HG02798 (cell line): ENCODE data around the gene MYO10.

Source experiments
- ATAC-seq: cut with Tn5 transposase; IDR thresholded peaks from one replicate; pipeline ENCODE4 v1.9.1; 2021; ENCODE audit warnings: mild to moderate bottlenecking; ENCODE audit not compliant: unreplicated experiment, poor library complexity

Gene MYO10

DNA sequence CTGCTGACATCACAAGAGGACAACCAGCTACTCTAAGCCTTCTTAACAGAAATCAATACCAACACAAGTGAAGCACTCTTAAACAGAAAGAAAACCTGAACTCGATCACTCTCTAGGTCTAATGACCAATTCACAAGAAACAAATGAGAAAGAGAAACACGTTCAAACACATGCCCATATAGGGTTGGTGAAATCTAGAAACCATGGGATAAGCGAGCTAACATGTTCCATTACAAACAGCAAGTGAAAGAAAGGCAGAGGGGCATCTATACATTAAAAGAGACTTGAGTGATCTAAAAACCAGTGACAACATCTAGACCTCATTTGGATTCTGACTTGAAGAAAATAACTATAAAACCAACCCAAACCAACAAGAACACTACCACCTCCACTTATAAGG, 244.4 kb downstream of the MYO10 start:
- no peak for ATAC-seq

DNA sequence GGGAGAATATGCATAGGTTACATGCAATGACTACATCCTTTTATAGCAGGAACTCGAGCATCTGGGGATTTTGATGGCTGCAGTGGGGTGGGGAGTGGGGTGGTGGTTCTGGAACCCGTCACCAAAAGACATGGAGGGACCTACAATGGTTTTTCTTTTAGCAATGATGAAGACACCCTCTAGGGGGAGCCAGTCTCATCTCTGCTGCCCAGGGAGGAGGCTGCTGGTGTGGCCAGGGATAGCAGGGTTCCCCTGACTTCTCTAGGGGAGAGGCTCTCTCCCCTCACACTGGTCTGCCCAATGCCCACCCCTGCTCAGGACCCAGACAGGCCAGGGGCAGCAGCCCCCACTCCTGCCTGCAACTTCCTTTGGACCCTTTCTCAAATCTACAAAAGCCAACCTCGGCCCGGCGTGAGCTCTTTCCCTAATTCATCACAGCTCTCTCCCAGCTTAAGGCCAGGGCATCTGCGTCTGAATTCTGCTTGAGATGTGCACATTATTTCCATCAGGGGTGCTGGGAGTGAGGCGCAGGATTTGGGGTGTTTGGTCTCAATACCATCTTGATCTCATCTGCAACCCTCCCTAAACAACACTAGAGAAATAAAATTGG, 245.7 kb downstream of the MYO10 start:
- ATAC-seq: peak; percentile 83

DNA sequence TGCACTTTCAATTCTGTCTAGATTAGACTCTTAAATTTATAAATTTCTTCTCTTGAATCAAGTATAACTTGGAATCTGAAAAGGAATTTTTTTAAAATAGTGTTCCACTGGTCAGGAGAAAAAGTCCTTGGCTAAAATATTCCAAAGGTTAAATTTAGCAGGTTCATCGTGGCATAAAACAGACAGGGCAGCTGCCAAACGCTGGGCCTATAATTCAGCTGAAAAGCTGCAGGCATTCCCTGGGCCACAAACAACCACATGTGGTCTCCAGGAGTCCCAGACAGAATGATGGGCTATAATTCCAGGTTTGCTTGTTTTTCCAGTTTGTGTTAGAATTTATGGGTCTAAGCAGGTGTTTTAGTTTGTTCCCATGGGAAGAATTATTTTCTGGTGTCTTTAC, 248.2 kb downstream of the MYO10 start:
- ATAC-seq: no peak

DNA sequence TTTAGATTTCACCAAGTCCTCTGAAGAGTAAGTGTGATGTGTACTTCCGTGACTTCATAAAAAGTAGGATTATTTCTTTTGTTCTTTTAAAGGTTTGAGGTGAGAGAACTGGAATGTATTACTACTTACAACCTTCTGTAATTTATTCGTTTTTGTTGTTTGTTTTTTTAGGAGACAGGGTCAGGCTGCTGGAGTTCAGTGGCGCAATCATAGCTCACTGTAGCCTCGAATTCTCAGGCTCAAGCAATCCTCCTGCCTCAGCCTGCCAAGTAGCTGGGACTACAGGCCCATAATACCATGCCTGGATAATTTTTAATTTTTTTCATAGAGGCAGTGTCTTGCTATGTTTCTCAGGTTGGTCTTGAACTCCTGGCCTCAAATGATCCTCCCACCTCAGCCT, 251.0 kb downstream of the MYO10 start:
- no peak for ATAC-seq

DNA sequence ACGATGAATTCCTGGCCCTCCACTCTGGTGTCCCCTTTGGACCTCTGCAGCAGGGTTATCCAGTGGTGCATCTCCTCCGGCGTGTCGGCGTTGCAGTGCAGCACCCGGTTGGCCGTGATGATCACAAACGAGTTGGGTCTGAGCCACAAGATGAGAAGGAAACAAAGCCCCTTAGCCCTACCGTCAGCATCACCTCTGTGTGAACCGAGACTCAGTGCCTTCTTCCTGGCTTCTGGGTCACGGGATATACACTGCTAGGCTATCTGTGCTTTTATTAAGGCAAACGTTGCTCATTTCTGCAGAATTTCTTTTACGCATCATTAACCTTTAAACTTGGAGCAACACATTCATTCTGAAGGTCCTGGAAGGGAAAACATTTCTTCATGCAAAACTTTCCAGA, 254.2 kb downstream of the MYO10 start:
- ATAC-seq: no peak

DNA sequence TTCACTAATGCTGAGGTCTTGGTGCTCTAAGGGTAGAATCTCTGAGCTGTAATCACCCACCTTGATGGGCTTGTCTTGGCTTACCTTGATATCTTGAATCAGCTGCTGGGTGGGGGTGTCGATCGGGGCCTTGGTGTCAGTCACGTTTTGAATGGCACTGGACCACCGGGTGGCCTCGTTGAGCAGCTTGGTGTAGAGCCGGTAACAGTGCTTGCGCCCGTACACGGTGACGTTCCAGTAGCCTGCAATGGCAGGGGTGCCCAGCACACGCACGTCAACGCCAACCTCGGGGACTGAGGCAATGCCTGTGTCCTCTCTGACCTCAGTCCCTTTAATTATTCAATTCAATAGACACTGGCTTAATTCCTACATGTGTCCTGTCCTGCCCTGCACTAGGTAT, 256.2 kb downstream of the MYO10 start:
- no peak for ATAC-seq

DNA sequence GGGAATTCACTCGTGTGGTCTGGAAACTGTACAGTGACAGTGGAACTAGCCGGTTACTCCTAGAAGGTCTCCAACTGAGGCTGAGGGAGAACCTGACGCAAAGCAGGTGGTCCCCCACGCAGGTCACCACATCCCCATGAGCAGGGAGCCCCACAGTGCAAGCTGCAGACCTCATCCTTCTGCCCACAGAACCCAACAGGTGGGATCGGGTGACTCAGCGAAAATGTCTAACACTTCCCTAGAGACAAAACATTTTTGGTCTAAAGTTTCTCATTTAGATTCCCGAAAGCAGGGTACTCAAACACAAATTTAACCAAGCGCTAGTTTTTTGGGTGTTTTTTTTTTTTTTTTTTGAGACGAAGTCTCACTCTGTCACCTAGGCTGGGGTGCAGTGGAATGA, 256.9 kb downstream of the MYO10 start:
- no peak for ATAC-seq

DNA sequence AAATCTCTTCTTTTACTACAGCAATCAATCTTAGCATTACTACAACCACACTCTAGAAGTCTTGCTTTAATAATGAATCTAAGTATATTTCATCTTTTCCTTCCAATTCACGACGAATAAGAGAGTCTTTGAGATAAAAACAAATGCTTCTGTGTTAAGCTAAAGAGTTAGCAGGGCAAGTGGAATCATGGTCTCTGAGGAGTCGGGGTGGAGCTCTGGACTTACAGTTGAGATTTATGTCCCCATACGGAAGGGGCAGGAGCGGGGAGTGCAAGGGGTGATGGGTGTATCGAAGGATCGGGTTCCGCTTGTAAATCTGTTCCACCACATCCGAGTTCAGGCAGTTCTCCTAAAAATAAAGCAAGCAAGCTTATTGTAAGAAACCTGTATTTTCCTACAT, 260.3 kb downstream of the MYO10 start:
- no peak for ATAC-seq

DNA sequence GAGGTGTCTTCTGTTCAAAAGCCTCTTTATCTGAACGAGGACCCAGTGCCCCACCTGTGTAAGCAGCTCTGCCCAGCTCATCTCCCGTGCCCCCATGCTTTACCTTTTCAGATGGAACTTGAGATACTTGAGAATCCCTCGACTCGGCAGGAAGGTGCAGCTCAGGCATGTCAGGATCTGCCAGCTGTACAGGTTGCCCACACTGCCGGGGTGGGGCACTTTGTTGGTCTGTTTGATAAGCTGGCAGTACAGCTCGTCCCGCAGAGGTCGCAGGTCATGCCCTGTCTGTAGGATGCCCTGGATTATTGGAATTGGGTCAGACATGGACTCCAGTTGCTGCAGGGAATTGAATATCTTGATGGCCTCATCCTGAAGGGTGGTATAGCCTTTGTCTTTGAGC, 261.3 kb downstream of the MYO10 start:
- no peak for ATAC-seq

DNA sequence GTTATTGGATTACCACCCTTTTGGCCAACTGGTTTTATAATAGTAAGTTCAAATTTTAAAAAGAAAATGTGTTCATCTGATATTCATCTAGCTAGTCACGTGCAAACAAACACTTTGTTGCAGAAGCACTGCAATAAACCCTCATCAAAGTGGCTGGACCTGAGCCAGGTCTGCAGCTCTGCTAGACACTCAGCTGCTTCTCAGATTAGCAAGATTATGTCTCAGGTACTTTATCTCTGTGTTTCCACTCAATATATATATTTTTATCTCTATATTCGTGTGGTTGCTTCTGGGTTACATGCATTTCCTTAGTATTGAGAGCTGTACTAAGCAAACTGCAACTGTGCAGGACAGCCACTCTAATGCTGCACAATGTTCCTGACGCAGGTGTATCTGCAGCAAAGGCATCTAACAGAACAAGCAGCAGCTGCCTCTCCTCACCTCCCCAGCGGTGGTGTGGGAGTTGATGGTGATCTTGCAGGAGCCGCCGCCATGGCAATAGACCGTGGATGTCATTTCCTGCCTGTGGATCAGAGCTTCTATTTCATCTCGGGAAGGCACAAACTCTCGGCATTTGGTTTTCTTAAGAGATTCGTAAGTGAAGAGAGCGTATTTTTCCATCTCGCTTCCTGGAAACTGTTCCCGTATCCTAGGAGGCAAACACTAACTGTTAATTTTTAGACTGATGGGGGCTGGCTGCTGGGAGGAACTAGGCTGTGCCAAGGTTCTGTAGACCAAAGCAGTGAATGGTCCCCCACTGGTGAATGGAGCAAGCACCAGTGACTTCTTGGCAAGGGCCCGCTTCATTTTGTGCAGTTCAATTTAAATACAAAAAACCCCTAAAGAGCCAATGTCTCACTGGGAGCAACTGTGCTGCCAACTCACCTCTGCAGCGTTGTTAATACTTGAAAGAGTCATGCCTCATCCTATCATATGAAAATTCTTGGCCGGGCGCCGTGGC, 262.6 kb downstream of the MYO10 start:
- no peak for ATAC-seq

DNA sequence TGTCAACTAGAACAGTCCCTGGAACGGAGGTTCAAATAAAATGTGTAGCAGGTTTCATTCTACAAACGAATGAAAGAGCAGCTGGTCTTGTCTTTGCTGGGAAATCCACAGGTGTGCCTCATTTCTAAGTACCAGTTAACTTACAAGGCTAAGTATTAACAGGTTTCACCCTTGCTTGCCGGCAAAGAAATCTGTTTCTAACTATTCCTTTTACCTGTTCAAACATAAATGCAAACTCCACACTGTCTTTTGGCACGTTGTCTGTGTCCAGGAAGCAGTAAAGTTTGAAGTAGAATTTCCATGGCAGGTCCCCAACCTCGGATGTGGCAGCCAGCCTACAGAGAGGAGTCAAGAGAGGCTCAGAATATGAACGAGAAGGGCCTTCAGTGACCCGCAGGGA, 264.9 kb downstream of the MYO10 start:
- no peak for ATAC-seq

DNA sequence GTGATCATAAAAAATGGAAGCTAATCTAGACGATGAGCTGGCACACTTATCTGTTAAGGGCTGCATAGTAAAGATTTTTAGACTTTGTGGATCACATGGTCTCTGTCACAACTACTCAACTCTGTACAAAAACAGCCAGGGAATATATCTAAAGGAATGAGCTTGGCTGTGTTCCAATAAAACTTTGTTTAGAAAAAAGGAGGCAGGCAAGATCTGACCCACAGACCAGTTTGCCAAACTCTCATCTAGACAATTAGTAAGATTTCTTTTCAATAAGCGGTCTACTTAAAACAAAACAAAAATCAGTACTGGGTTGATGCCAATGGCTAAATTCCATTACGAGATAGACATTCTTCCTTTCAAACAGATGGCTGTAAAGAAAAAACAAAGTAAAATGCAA, 266.3 kb downstream of the MYO10 start:
- no peak for ATAC-seq

DNA sequence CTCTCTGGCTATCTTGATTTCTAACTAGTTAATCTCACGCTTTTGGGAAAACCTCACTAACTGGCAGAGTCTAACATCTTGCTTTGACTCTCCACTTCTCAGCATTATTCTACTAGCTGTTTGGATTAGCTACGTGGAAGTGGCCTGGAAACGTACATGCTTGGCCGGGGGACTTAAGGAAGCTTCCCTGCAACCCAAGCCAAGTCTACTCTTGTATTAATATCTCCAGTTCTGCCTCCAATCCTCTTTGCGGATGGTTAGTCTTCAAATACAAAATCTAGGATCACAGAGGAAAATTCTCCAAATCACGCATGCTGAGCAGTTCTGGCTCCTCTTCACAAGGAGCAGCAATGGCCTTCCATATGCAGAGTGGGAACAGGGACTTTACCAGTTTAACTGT, 267.5 kb downstream of the MYO10 start:
- ATAC-seq: no peak

DNA sequence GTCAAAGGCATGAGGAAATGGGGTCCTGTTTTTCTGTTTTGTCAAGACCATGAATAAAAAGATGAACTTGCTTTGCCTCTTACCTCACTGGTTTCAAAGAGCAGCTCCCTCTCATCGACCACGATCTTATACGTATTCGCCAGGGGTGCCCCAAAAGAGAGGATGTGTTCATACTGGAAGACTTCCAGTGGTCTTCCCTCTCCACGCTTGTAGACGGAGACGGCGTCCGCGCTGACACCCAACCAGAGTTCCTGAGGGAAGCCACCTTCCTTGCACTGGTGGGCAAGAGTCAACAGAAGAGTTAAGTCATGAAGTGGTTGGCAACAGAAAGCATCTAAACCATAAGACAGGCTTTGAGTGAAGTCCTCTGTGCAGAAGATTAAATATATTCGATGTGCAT, 267.9 kb downstream of the MYO10 start:
- ATAC-seq: no peak

DNA sequence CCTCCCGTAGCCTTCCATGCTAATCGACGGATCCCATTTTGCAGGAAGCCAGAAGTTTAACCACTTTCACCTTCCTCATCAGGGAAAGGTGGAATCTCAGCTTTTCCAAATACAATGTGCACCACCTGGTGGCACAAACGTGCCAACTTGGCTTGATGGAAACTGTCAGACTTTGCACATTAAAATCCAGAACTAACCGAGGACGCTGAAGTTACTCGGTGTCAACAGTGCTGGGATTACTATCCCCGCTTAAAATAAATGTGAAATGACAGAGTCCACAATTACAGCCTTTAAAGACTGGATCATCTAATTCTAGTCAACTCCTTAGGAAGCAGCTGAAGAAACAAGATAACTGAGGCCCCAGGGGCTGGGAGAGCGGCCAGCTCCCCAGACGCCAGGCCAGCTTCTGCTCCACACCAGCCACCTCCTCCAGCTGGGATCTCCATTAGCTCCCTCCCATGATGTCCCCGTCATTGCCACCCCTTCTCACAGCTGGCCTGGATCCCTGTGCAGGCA, 269.1 kb downstream of the MYO10 start:
- ATAC-seq: no peak

DNA sequence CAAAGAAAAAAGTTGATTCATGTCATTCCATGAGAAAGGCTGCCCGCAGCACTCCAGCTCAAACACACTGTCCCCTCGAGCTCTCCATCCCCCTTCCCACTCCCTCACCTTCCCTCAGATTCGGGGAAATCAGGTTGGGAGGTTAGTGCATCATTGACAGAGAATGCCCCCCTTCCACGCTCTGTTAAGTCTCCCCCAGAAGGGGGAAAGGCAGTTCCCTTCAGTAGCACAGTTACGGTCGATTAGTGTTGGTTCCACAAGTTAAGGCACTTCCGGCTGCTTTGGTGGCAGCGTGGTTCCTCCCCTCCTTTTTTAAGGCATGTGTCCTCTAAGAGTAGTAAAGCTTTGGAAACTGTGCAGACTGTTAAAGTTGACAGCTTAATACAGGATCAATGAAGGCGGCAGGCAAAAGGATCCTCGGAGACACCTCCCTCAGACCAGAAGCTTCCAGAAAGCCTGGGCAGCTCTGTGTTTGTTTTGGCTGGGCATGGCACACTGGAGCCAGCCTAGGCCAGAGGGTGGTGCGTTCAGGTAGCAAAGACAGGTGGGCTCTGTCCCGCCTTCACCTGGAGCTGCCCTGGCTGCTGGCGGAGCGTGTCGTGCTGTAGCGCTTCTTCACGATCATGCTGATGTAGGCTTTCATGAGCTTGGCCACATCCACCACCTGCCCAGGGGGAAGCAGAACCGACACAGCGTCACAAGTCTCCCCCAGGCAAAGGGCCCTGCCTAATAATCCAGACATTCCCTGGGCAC, 269.8 kb downstream of the MYO10 start:
- ATAC-seq: no peak

DNA sequence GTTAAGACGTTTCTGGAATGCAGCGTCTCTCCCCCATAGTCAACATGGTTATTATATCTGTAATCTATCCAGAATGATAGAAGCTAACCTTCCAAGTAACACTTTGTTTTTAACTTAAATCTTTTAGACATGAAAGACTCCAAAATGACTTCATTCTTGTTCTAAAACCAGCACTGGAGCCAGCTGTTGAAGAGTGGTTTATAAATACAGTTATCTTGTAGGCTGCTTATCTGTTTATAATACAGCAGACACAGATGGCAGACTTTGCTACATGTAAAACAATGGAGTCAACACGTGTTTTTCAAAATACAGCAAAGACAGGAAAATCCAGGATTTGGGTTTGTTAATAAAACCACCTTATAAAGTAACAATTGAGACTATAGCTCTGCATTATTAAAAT, 270.5 kb downstream of the MYO10 start:
- no peak for ATAC-seq

DNA sequence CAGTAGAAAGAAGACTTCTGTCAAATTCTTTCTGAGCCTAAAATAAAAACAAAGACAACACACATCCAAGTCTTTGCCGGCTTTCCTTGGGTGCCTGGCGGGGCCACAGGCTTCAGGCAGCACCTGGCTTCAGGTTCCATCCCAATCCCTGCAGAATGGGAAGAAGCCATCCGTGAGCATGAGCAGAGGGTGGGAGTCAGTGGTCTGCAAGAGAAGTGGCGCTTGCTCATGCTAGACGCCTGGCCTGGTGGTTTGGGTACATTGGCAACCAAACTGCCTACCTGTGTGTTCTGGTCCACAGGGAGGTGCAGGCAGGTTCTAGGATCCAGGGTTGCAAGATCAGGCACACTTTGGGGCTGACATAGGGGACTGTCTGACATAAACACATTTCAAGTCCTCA, 271.7 kb downstream of the MYO10 start:
- no peak for ATAC-seq

DNA sequence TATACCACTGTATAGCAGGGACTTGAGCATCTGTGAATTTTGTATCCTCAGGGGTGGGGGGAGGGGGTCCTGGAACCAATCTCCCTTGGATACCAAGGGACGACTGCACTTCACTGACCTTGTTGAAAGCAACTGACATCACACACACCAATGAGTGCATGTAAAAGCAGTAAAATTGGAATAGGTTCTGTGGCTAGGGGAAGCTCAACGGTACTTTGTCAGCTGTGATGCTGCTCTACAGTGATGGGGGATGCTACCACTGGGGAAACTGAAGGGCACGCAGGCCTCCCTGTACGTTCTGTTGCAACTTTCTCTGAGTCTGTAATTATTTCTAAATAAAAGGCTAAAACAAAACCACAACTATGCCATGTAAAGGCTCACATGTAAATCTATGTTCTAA, 272.2 kb downstream of the MYO10 start:
- no peak for ATAC-seq

DNA sequence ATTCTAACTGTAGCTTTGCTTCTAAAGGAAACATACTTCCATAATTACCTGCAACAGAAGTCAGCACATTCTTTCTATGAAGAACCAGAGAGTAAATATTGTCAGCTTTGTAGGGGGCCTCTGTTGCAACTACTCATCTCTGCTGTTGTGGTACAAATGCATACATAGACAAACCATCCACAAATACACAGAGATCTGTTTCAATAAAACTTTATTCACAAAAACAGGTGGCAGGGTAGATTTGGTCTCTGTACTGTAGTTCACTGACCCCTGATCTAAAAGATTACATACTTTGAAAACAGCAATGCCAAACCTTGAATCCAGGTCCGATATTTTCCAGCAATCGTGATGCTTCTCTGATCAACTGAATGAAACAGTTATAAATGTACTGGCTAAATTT, 274.4 kb downstream of the MYO10 start:
- ATAC-seq: no peak

DNA sequence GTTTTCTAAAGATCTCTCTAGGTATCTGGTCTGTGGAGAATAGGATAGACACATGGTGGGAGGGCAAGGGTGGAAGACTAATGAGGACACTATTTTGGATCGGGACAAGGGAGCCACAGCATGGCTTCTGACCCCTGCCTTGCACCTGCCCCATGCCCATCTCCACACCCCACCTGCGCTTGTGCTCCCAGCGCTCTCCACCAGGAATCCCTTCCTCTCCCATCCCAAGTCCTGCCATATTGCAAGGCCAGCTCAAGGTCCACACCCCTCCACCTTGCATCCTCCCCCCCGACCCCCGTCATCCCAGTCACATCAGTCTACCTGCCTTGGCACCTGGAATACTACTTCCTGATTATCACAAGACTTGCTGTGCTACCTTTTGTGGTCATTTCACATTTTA, 275.1 kb downstream of the MYO10 start:
- no peak for ATAC-seq
